ENCODE data around the gene PCDHB15.
"Not testable (repeated sequence)": the region's sequence is repeated elsewhere in the genome, so short reads cannot be mapped to it uniquely, and the experiment has no call there.

- not testable (repeated sequence) for TF ChIP-seq POLR2AphosphoS5, CTCF, POLR2A (IDR thresholded peaks at IDR 0.05)
These were observed 29.2 kb upstream of the PCDHB15 start for GRCh38 chr5:141216035-141216434.

All from breast epithelium (tissue), 3 donors.